ENCODE results near the gene EEF2K.
A peak's percentile ranks its signal among the peaks of the same experiment; 100 is the strongest.
"Not testable (repeated sequence)": the region's sequence is repeated elsewhere in the genome, so short reads cannot be mapped to it uniquely, and the experiment has no call there.

Gene EEF2K

GRCh38 chr16:22206013-22206841 lies at the start of gene EEF2K:
Gene EEF2K (plus strand): TSS chr16:22206278. CDS start chr16:22225730, 19,452 bp downstream.
- DNase-seq: peak; percentile 64

GRCh38 chr16:22161401-22161800 lies 44.7 kb upstream of the EEF2K start:
- no peak for DNase-seq

GRCh38 chr16:22161999-22162655 lies 44.0 kb upstream of the EEF2K start, which contains the start of gene SDR42E2:
Gene SDR42E2 (plus strand): TSS chr16:22162506. CDS start chr16:22165583, 3,077 bp downstream.
- no peak for DNase-seq

GRCh38 chr16:22162656-22163009 lies 43.4 kb upstream of the EEF2K start:
- DNase-seq: no peak

- no peak for DNase-seq
Measured at GRCh38 chr16:22163806-22164205, 42.3 kb upstream of the EEF2K start.

GRCh38 chr16:22164482-22164881 lies 41.6 kb upstream of the EEF2K start:
- DNase-seq: no peak

GRCh38 chr16:22165508-22166285 lies 40.4 kb upstream of the EEF2K start:
- no peak for DNase-seq

- no peak for DNase-seq
Measured at GRCh38 chr16:22171953-22172352, 34.1 kb upstream of the EEF2K start.

GRCh38 chr16:22172642-22173041 lies 33.4 kb upstream of the EEF2K start:
- not testable (repeated sequence) for DNase-seq

- no peak for DNase-seq
Measured at GRCh38 chr16:22174642-22175041, 31.4 kb upstream of the EEF2K start.

GRCh38 chr16:22177968-22178930 lies 27.8 kb upstream of the EEF2K start:
- no peak for DNase-seq

GRCh38 chr16:22181426-22181825 lies 24.7 kb upstream of the EEF2K start:
- no peak for DNase-seq

- DNase-seq: no peak
Measured at GRCh38 chr16:22181843-22182242, 24.2 kb upstream of the EEF2K start.

- no peak for DNase-seq
Measured at GRCh38 chr16:22183335-22183734, 22.7 kb upstream of the EEF2K start.

- DNase-seq: no peak
Measured at GRCh38 chr16:22183901-22184614, 22.0 kb upstream of the EEF2K start.

- no peak for DNase-seq
Measured at GRCh38 chr16:22184615-22184968, 21.5 kb upstream of the EEF2K start.

GRCh38 chr16:22186517-22186916 lies 19.6 kb upstream of the EEF2K start:
- no peak for DNase-seq

- DNase-seq: no peak
Measured at GRCh38 chr16:22188267-22188594, 17.8 kb upstream of the EEF2K start.

- DNase-seq: peak; percentile 12
Measured at GRCh38 chr16:22188595-22189442, 17.3 kb upstream of the EEF2K start.

GRCh38 chr16:22189473-22190080 lies 16.5 kb upstream of the EEF2K start:
- no peak for DNase-seq

All from NCI-H1417 treated with DMSO at 0.1 percent for 48 hours (cell line).